ENCODE results near the gene NTS.

Gene NTS

GRCh38 chr12:85920324-85920947 is 46.3 kb downstream of the NTS start:
- DNase-seq (ENCODE audit: low read depth, low spot score) = no peak

GRCh38 chr12:85923767-85924331 is 49.8 kb downstream of the NTS start:
- DNase-seq (ENCODE audit: low read depth, low spot score) = no peak

DNA sequence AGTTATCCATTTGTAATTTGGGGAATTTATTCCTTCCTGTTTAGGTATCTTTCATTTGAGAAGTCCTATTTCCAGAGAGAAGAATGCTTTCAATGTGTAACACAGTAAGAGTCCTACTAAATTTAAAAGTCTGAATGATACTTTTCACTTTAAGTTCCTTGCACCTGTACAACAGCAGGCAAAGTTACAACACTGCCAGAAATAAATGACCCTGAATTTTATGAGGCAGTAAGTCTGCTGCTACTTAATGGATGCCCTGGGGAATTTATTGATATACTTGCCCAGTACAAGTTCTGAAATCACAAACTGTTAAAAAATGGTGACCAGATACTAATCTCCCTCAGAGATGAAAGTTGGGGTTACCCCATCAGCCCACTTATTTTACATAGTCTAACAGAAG is 53.1 kb downstream of the NTS start:
- no peak for DNase-seq (ENCODE audit: low read depth, low spot score)

Data from activated naive CD8-positive, alpha-beta T cell treated with anti-CD3 and anti-CD28 coated beads, Interleukin-2, amount 50 U/mL, for 16 hours (primary cell).